Sigmoid colon (tissue), 7 donors: Measurements from ENCODE around the gene ZIC1. TPM values are rescaled to one million over a fixed set of nuclear protein-coding genes. Genes with fewer than 3 reads are reported as not detected.

ENCODE experiments used
- DNase-seq: peaks from one replicate; pipeline ENCODE4 v3.0.0-alpha.2; 2019
- H3K27ac ChIP-seq, 4 donors: fragments of 200-600 bp; sonication (generic); one replicate each; pipeline ENCODE4 v1.5.1; 2016 to 2019; ENCODE audit warnings: mild to moderate bottlenecking in 1 of 4
- H3K27me3 ChIP-seq, 3 donors: fragments of 200-600 bp; sonication (generic); one replicate each; pipeline ENCODE4 v1.5.1; 2019; ENCODE audit warnings: mild to moderate bottlenecking in 1 of 3
- H3K36me3 ChIP-seq, 4 donors: fragments of 200-600 bp; sonication (generic); one replicate each; pipeline ENCODE4 v1.5.1; 2016 to 2019
- H3K4me1 ChIP-seq, 4 donors: fragments of 200-600 bp; sonication (generic); one replicate each; pipeline ENCODE4 v1.5.1; 2017 to 2019
- H3K4me3 ChIP-seq, 4 donors: fragments of 200-600 bp; sonication (generic); one replicate each; pipeline ENCODE4 v1.5.1; 2017 to 2019; ENCODE audit warnings: mild to moderate bottlenecking in 2 of 4, moderate library complexity in 1 of 4
- H3K9me3 ChIP-seq, 4 donors: fragments of 200-600 bp in 3 of 4; sonication (generic) in 3 of 4; one replicate each; pipeline versions ENCODE4 v1.5.1 to v1.6.1; 2013 to 2019
- EP300 ChIP-seq, 4 donors: sonication (generic); formaldehyde crosslinking; IDR thresholded peaks; one replicate each; pipeline ENCODE4 v1.6.1; 2017; ENCODE audit warnings: antibody characterized with exemption in 4 of 4
- POLR2A ChIP-seq, 2 donors: fragments of 450-650 bp; IDR thresholded peaks; one replicate each; pipeline ENCODE4 v1.6.1; 2016; ENCODE audit warnings: antibody characterized with exemption in 2 of 2, mild to moderate bottlenecking in 2 of 2, moderate library complexity in 2 of 2
- POLR2AphosphoS5 ChIP-seq, 4 donors: sonication (generic); formaldehyde crosslinking; IDR thresholded peaks; one replicate each; pipeline ENCODE4 v1.6.1; 2017; ENCODE audit warnings: antibody characterized with exemption in 4 of 4
- WGBS, 2 donors: extraction: QIAGEN DNeasy Blood & Tissue Kit; methylation state at CpG; one replicate each; pipeline ENCODE4 v1.1.7; 2013; 5-methylcytosine and 5-hydroxymethylcytosine counted together
- intact Hi-C: fragments of 100-400 bp; cut with DNase I; formaldehyde crosslinking; loops from one replicate; pipeline ENCODE4 v1.15.1; 2023
- polyA plus RNA-seq, 3 donors: library from polyadenylated mRNA; stranded (reverse); fragments of 200-250 nt; gene quantifications; one replicate each; pipeline ENCODE4 v1.2.3, GENCODE V29; 2013
- total RNA-seq, 4 donors: library from RNA; depleted of rRNA; stranded (reverse); fragments of >200 nt; gene quantifications; one replicate each; pipeline ENCODE4 v1.1.0, GENCODE V29; 2016
- TF ChIP-seq, protein P1 (sequence below), 4 experiments: fragments of 450-650 bp in 3 of 4; fragments of 200-600 bp in 1 of 4; IDR thresholded peaks; one replicate each; pipeline ENCODE4 v1.5.1; 2016 to 2019; ENCODE audit warnings: antibody characterized with exemption in 4 of 4, mild to moderate bottlenecking in 3 of 4, moderate library complexity in 2 of 4
- donor health status: healthy with polysubstance abuse.
- donor health status: Bipolar disorder and iron deficiency.
- donor health status: healthy.

The ZIC1 gene
- total and polyA plus RNA-seq, 7 donors = not detected

DNA sequence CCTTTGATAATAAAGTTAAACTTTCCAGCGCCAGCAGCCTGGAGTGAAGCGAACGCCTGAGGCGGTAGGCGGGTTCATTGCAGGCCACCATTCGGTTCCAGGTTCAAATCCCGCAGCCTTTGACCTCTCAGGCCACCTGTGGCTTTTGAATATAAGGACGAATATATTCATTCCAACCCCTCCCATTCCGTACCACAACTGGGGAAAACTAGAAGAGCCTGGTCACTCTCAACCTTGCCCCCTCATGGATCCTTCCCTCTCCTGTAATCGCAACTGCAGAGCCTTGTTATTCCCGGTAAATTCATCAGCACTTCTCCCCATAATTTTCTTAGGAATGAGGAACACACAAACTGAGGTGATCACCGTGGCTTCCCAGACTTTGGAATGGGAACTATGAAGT, 38.0 kb upstream of the ZIC1 start:
- TF ChIP-seq, protein P1, sequence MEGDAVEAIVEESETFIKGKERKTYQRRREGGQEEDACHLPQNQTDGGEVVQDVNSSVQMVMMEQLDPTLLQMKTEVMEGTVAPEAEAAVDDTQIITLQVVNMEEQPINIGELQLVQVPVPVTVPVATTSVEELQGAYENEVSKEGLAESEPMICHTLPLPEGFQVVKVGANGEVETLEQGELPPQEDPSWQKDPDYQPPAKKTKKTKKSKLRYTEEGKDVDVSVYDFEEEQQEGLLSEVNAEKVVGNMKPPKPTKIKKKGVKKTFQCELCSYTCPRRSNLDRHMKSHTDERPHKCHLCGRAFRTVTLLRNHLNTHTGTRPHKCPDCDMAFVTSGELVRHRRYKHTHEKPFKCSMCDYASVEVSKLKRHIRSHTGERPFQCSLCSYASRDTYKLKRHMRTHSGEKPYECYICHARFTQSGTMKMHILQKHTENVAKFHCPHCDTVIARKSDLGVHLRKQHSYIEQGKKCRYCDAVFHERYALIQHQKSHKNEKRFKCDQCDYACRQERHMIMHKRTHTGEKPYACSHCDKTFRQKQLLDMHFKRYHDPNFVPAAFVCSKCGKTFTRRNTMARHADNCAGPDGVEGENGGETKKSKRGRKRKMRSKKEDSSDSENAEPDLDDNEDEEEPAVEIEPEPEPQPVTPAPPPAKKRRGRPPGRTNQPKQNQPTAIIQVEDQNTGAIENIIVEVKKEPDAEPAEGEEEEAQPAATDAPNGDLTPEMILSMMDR (IDR thresholded peaks at IDR 0.05) = no peak
- no peak for TF ChIP-seq POLR2AphosphoS5 (IDR thresholded peaks at IDR 0.05)
- no peak for TF ChIP-seq EP300 (IDR thresholded peaks at IDR 0.05)
- no peak for TF ChIP-seq POLR2A (IDR thresholded peaks at IDR 0.05)
- Histone ChIP-seq H3K4me1 (no peaks in the 10 kb centered on the region), H3K27me3 (peaks cover 45 to 100% (median 89%) of the 10 kb centered on the region in 3 donors), H3K36me3 (no peaks in the 10 kb centered on the region), H3K4me3 (no peak overlapping the region), H3K27ac (no peak overlapping the region), H3K9me3 (no peaks in the 10 kb centered on the region)
- no peak for DNase-seq
- intact Hi-C loops = no loop called here
- WGBS, 2 donors = 8 to 15% methylated on average over 12 of the region's 12 CpGs

DNA sequence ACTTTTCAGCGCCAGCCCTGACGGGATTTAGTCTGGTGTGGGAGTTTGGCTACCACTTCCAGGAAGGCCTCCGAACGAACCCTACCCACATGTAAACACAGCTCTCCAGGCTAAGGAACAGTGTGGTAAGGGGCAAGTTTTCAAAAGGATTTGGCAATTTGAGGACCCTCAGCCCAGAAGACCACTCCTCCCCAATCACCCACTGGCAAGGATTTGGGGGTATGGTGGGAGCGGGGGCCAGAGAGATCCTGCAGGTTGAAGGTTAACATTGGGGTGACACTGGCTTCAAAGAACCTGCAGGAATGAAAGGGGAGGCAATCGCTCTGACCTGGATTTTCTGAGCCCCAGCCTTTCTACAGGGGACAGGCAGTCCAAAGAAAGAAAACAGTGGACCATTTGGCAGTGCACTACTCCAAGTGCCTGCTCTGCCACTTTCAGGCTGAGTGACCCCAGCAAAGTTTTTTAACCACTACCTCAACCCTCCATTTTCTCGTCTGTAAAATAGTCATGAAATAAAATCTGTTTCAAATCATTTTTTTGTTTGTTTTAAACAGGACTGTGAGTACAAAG, 37.3 kb upstream of the ZIC1 start:
- DNase-seq = no peak
- intact Hi-C loops = no loop called here
- no peak overlapping the region for H3K27ac ChIP-seq
- WGBS, 2 donors = 7 to 19% methylated on average over 7 of the region's 7 CpGs
- H3K36me3 ChIP-seq = no peaks in the 10 kb centered on the region
- H3K4me3 ChIP-seq = no peak overlapping the region
- no peaks in the 10 kb centered on the region for H3K9me3 ChIP-seq
- TF ChIP-seq POLR2A (IDR thresholded peaks at IDR 0.05) (no peak), EP300 (IDR thresholded peaks at IDR 0.05) (no peak), POLR2AphosphoS5 (IDR thresholded peaks at IDR 0.05) (no peak)
- TF ChIP-seq, protein P1 (IDR thresholded peaks at IDR 0.05) = no peak
- peaks cover 43 to 100% (median 89%) of the 10 kb centered on the region in 3 donors for H3K27me3 ChIP-seq
- no peaks in the 10 kb centered on the region for H3K4me1 ChIP-seq

DNA sequence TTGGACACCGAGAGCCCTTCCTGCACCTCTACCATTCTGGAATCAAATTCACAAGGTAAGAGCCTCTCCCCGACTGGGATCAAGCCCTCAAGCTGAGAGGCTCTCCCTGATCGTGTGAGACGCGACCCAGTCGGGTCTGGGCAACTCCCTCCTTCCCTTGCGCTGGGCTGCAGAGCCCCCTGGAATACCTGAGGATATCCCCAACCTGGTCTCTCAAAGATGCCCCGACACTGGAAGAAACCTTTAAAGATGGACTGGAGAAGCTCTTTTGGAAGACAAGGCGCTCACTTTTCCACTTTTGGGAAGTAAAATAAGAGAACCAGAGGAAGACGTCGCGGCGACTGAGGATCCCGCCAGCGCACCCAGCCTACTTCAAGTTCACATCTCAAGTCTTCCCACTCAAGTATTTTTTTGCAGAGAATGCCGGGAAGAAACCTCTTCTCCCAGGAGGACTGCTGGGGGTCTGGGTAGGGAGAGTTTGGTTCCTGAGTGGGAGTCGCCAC, 36.6 kb upstream of the ZIC1 start:
- TF ChIP-seq, protein P1 (IDR thresholded peaks at IDR 0.05) = no peak
- TF ChIP-seq EP300 (IDR thresholded peaks at IDR 0.05) (no peak), POLR2A (IDR thresholded peaks at IDR 0.05) (no peak), POLR2AphosphoS5 (IDR thresholded peaks at IDR 0.05) (no peak)
- H3K4me3 ChIP-seq = no peak overlapping the region
- no peaks in the 10 kb centered on the region for H3K4me1 ChIP-seq
- H3K27me3 ChIP-seq = peaks cover 48 to 100% (median 90%) of the 10 kb centered on the region in 3 donors
- WGBS, 2 donors = 6 to 14% methylated on average over 17 of the region's 17 CpGs
- H3K9me3 ChIP-seq = no peaks in the 10 kb centered on the region
- DNase-seq = no peak
- intact Hi-C loops = no loop called here
- H3K27ac ChIP-seq = no peak overlapping the region
- no peaks in the 10 kb centered on the region for H3K36me3 ChIP-seq

DNA sequence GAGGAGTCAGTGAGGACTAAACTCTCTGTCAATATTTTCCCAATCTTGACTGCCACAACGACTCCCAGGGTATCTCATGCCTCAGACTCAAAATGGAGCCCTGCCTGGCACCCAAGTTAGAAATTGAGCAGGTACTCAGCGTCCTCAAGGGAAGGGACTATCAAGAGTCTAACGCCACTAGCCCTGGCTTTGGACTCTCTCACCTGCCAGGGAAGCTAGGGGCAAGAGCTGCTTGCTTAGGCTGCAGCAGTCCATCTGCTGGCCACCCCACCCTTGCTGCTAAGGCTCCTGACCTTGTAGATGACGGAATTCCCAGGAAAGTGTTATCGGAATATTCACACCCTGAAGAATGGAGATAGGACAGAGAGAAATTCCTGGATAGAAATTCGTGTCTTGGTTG, 35.9 kb upstream of the ZIC1 start:
- intact Hi-C loops = no loop called here
- H3K36me3 ChIP-seq = no peaks in the 10 kb centered on the region
- peaks cover 54 to 100% (median 90%) of the 10 kb centered on the region in 3 donors for H3K27me3 ChIP-seq
- no peak overlapping the region for H3K4me3 ChIP-seq
- H3K4me1 ChIP-seq = no peaks in the 10 kb centered on the region
- WGBS, 2 donors = 6 to 8% methylated on average over 6 of the region's 6 CpGs
- no peaks in the 10 kb centered on the region for H3K9me3 ChIP-seq
- DNase-seq = no peak
- no peak overlapping the region for H3K27ac ChIP-seq
- TF ChIP-seq POLR2AphosphoS5 (IDR thresholded peaks at IDR 0.05) (no peak), EP300 (IDR thresholded peaks at IDR 0.05) (no peak), POLR2A (IDR thresholded peaks at IDR 0.05) (no peak)
- TF ChIP-seq, protein P1 (IDR thresholded peaks at IDR 0.05) = no peak
